HepG2 (cell line): ENCODE results near the gene STX4. TPM values are rescaled to one million over a fixed set of nuclear protein-coding genes. Genes with fewer than 3 reads are reported as not detected.

Source experiments
- BCL6 ChIP-seq: IDR thresholded peaks from 2 replicates; pipeline ENCODE4 v1.6.1; 2016; ENCODE audit warnings: missing genetic modification reagents, missing compliant biosample characterization
- CBX2 ChIP-seq, 2 experiments: fragments of 200-600 bp in 1 of 2; sonication (generic); formaldehyde crosslinking in 1 of 2; IDR thresholded peaks; 2 replicates each; pipeline versions ENCODE4 v1.7.0 to v1.8.1; 2018 to 2022; ENCODE audit warnings: low read depth in 2 of 2, low read length in 1 of 2, mild to moderate bottlenecking in 1 of 2, missing genetic modification reagents in 1 of 2
- ESRRA ChIP-seq: sonication (generic); formaldehyde crosslinking; IDR thresholded peaks from 2 replicates; pipeline ENCODE4 v1.5.1; 2020; ENCODE audit warnings: mild to moderate bottlenecking, low read depth, missing genetic modification reagents
- HIVEP1 ChIP-seq: sonication (generic); formaldehyde crosslinking; IDR thresholded peaks from 2 replicates; pipeline ENCODE4 v1.4.0; 2020; ENCODE audit warnings: mild to moderate bottlenecking, missing genetic modification reagents
- HMG20B ChIP-seq: conservative IDR thresholded peaks from 2 replicates; pipeline ENCODE4 v1.6.1; 2016; ENCODE audit warnings: missing genetic modification reagents, missing compliant biosample characterization
- ISX ChIP-seq: sonication (generic); formaldehyde crosslinking; conservative IDR thresholded peaks from 2 replicates; pipeline ENCODE4 v1.5.0; 2020; ENCODE audit warnings: missing genetic modification reagents
- MED13 ChIP-seq: sonication (generic); formaldehyde crosslinking; IDR thresholded peaks from 2 replicates; pipeline ENCODE4 v1.5.0; 2020; ENCODE audit warnings: missing genetic modification reagents
- NR2F6 ChIP-seq, 2 experiments: IDR thresholded peaks; 2 replicates each; pipeline ENCODE4 v1.6.1; 2016; ENCODE audit warnings: antibody characterized with exemption in 1 of 2, mild to moderate bottlenecking in 1 of 2
- RAD21 ChIP-seq: fragments of 450-650 bp; formaldehyde crosslinking; IDR thresholded peaks from 2 replicates; pipeline ENCODE4 v1.5.0; 2020; ENCODE audit warnings: mild to moderate bottlenecking
- TARDBP ChIP-seq: sonication (generic); formaldehyde crosslinking; IDR thresholded peaks from 2 replicates; pipeline ENCODE4 v1.8.0; 2022; ENCODE audit warnings: mild to moderate bottlenecking, missing genetic modification reagents
- TEAD3 ChIP-seq: optimal IDR thresholded peaks from 2 replicates; pipeline ENCODE3; 2016; ENCODE audit warnings: borderline replicate concordance
- TFE3 ChIP-seq: IDR thresholded peaks from 2 replicates; pipeline ENCODE4 v1.6.1; 2016
- THYN1 ChIP-seq: sonication (generic); formaldehyde crosslinking; IDR thresholded peaks from 2 replicates; pipeline ENCODE4 v1.8.1; 2023; ENCODE audit warnings: low read depth, mild to moderate bottlenecking, moderate library complexity, missing genetic modification reagents, borderline replicate concordance
- ZBTB7A ChIP-seq: sonication (generic); formaldehyde crosslinking; IDR thresholded peaks from 2 replicates; pipeline ENCODE4 v1.8.0; 2022; ENCODE audit warnings: mild to moderate bottlenecking, missing genetic modification reagents
- ZC3H13 ChIP-seq: sonication (generic); formaldehyde crosslinking; IDR thresholded peaks from 2 replicates; pipeline ENCODE4 v1.8.1; 2023; ENCODE audit warnings: mild to moderate bottlenecking, missing genetic modification reagents, moderate library complexity
- ZNF121 ChIP-seq: sonication (generic); formaldehyde crosslinking; IDR thresholded peaks from 2 replicates; pipeline ENCODE4 v1.5.0; 2020; ENCODE audit warnings: mild to moderate bottlenecking, missing genetic modification reagents
- ZNF430 ChIP-seq: sonication (generic); formaldehyde crosslinking; IDR thresholded peaks from 2 replicates; pipeline ENCODE4 v1.9.0; 2021; ENCODE audit warnings: mild to moderate bottlenecking, missing genetic modification reagents
- polyA plus RNA-seq, 8 experiments: library from polyadenylated mRNA; depleted of rRNA in 3 of 8; stranded (reverse) in 7 of 8; unstranded in 1 of 8; fragments of >200 nt; fragmentation: Illumina TruSeq in 4 of 8; extraction: Trizol in 4 of 8; gene quantifications; 2 replicates each; pipeline versions ENCODE4 v1.2.1 to v1.2.3, GENCODE V29; 2011 to 2016; ENCODE audit warnings: low read depth in 4 of 8, missing spikeins in 1 of 8, mixed read lengths in 1 of 8; ENCODE audit not compliant: insufficient read depth in 1 of 8
- total RNA-seq, 5 experiments: library from RNA; depleted of rRNA; stranded (reverse); fragments of >200 nt; fragmentation: Illumina TruSeq; extraction: Trizol; gene quantifications; 2 replicates each; pipeline ENCODE4 v1.2.3, GENCODE V29; 2016; ENCODE audit warnings: low read depth in 1 of 5
- TF ChIP-seq, protein P1 (sequence below): sonication (generic); formaldehyde crosslinking; IDR thresholded peaks from 2 replicates; pipeline ENCODE4 v1.4.0; 2020; ENCODE audit warnings: missing genetic modification reagents
- TF ChIP-seq, protein P2 (sequence below): IDR thresholded peaks from 2 replicates; pipeline ENCODE4 v1.6.1; 2018; ENCODE audit warnings: missing genetic modification reagents, mild to moderate bottlenecking, missing compliant biosample characterization
- TF ChIP-seq, protein P3 (sequence below): sonication (generic); formaldehyde crosslinking; IDR thresholded peaks from 2 replicates; pipeline ENCODE4 v1.5.1; 2020; ENCODE audit warnings: mild to moderate bottlenecking, missing genetic modification reagents, borderline replicate concordance

STX4 gene
- total and polyA plus RNA-seq, 2 of the 13 experiments (the other 11 are each of a cell fraction or from before 2014, with no cell fraction given), result 29.2 to 34.6 TPM

DNA sequence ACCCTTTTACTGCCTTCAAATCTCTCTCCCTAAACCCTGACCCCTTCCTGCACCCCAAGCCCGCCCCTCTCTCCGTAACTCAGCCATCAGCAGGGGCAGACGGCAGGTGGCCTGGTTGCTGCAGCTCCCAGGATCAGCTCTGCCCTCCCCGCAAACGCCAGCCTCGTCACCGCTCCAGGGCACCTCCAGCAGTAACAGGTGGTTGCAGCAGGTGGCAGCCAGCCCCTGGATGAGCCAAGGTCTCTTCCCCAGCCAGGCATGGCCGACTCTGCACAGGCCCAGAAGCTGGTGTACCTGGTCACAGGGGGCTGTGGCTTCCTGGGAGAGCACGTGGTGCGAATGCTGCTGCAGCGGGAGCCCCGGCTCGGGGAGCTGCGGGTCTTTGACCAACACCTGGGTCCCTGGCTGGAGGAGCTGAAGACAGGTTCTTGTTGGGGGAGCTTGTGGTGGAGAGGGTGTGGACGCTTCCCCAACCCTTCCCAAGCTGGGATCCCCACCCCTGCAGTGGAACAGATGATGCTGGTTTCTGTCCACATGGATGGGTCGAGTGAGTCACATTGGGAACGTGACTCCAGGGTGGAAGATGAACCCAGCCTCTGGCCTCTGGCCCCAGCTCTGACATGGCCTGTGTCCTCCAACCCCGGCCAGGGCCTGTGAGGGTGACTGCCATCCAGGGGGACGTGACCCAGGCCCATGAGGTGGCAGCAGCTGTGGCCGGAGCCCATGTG is 47.8 kb upstream of the STX4 start (continued):
- TF ChIP-seq, protein P1, sequence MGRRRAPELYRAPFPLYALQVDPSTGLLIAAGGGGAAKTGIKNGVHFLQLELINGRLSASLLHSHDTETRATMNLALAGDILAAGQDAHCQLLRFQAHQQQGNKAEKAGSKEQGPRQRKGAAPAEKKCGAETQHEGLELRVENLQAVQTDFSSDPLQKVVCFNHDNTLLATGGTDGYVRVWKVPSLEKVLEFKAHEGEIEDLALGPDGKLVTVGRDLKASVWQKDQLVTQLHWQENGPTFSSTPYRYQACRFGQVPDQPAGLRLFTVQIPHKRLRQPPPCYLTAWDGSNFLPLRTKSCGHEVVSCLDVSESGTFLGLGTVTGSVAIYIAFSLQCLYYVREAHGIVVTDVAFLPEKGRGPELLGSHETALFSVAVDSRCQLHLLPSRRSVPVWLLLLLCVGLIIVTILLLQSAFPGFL (CRISPR knock-in tag), result no peak
- 0 out of 2 replicates have a peak, but pooled peaks have one; percentile 15 for TF ChIP-seq TFE3 (CRISPR knock-in tag)
- 0 out of 2 replicates have a peak, but pooled peaks have one; percentile 66 for TF ChIP-seq THYN1 (CRISPR knock-in tag)
- TF ChIP-seq MED13 (CRISPR knock-in tag), result no peak
- TF ChIP-seq, protein P2, sequence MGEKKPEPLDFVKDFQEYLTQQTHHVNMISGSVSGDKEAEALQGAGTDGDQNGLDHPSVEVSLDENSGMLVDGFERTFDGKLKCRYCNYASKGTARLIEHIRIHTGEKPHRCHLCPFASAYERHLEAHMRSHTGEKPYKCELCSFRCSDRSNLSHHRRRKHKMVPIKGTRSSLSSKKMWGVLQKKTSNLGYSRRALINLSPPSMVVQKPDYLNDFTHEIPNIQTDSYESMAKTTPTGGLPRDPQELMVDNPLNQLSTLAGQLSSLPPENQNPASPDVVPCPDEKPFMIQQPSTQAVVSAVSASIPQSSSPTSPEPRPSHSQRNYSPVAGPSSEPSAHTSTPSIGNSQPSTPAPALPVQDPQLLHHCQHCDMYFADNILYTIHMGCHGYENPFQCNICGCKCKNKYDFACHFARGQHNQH (CRISPR knock-in tag), result peak; percentile 63
- peak; percentile 2 for TF ChIP-seq TEAD3 (CRISPR knock-in tag)
- peak; percentile 16; the same call in 1 of the 2 replicates for TF ChIP-seq BCL6 (CRISPR knock-in tag)
- peak; percentile 99 for TF ChIP-seq RAD21 (CRISPR knock-in tag)
- TF ChIP-seq ZNF430 (CRISPR knock-in tag), result peak; percentile 19; the same call in 1 of the 2 replicates
- no peak for TF ChIP-seq HMG20B (CRISPR knock-in tag)
- TF ChIP-seq ZC3H13, result peak; percentile 30; the same call in 1 of the 2 replicates
- TF ChIP-seq, protein P3, sequence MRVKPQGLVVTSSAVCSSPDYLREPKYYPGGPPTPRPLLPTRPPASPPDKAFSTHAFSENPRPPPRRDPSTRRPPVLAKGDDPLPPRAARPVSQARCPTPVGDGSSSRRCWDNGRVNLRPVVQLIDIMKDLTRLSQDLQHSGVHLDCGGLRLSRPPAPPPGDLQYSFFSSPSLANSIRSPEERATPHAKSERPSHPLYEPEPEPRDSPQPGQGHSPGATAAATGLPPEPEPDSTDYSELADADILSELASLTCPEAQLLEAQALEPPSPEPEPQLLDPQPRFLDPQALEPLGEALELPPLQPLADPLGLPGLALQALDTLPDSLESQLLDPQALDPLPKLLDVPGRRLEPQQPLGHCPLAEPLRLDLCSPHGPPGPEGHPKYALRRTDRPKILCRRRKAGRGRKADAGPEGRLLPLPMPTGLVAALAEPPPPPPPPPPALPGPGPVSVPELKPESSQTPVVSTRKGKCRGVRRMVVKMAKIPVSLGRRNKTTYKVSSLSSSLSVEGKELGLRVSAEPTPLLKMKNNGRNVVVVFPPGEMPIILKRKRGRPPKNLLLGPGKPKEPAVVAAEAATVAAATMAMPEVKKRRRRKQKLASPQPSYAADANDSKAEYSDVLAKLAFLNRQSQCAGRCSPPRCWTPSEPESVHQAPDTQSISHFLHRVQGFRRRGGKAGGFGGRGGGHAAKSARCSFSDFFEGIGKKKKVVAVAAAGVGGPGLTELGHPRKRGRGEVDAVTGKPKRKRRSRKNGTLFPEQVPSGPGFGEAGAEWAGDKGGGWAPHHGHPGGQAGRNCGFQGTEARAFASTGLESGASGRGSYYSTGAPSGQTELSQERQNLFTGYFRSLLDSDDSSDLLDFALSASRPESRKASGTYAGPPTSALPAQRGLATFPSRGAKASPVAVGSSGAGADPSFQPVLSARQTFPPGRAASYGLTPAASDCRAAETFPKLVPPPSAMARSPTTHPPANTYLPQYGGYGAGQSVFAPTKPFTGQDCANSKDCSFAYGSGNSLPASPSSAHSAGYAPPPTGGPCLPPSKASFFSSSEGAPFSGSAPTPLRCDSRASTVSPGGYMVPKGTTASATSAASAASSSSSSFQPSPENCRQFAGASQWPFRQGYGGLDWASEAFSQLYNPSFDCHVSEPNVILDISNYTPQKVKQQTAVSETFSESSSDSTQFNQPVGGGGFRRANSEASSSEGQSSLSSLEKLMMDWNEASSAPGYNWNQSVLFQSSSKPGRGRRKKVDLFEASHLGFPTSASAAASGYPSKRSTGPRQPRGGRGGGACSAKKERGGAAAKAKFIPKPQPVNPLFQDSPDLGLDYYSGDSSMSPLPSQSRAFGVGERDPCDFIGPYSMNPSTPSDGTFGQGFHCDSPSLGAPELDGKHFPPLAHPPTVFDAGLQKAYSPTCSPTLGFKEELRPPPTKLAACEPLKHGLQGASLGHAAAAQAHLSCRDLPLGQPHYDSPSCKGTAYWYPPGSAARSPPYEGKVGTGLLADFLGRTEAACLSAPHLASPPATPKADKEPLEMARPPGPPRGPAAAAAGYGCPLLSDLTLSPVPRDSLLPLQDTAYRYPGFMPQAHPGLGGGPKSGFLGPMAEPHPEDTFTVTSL (CRISPR knock-in tag), result no peak
- TF ChIP-seq NR2F6 (IDR thresholded peaks at IDR 0.05), result no peak
- no peak for TF ChIP-seq NR2F6 (CRISPR knock-in tag; IDR thresholded peaks at IDR 0.05)
- peak; percentile 21 for TF ChIP-seq HIVEP1
- TF ChIP-seq CBX2 (IDR thresholded peaks at IDR 0.05; ENCODE audit: low read depth, low read length), result no peak
- TF ChIP-seq CBX2 (CRISPR knock-in tag; IDR thresholded peaks at IDR 0.05; ENCODE audit: low read depth), result 0 out of 2 replicates have a peak, but pooled peaks have one; percentile 65
- peak; percentile 91 for TF ChIP-seq TARDBP
- 0 out of 2 replicates have a peak, but pooled peaks have one; percentile 44 for TF ChIP-seq ISX (CRISPR knock-in tag)
- peak; percentile 73 for TF ChIP-seq ZNF121
- TF ChIP-seq ESRRA (CRISPR knock-in tag), result peak; percentile 85
- no peak for TF ChIP-seq ZBTB7A
